Astrocyte of the hippocampus (primary cell): Measurements from ENCODE around the gene RANBP17.
"Not testable (repeated sequence)": the region's sequence is repeated elsewhere in the genome, so short reads cannot be mapped to it uniquely, and the experiment has no call there.

ENCODE experiments used
- DNase-seq: peaks from one replicate; pipeline ENCODE4 v3.0.0; 2011; ENCODE audit warnings: low read depth, low spot score

Gene RANBP17

GRCh38 chr5:171155621-171156020 is 293.8 kb downstream of the RANBP17 start:
- DNase-seq, result peak; percentile 46

GRCh38 chr5:171157276-171157675 is 295.5 kb downstream of the RANBP17 start:
- DNase-seq, result no peak

GRCh38 chr5:171157775-171158174 is 296.0 kb downstream of the RANBP17 start:
- DNase-seq, result no peak

- no peak for DNase-seq
Measured at GRCh38 chr5:171158581-171158980, 296.8 kb downstream of the RANBP17 start.

- no peak for DNase-seq
Measured at GRCh38 chr5:171162165-171162564, 300.3 kb downstream of the RANBP17 start.

GRCh38 chr5:171162596-171162995 is 300.8 kb downstream of the RANBP17 start:
- DNase-seq, result peak; percentile 43

GRCh38 chr5:171166766-171167165 is 304.9 kb downstream of the RANBP17 start:
- DNase-seq, result no peak

GRCh38 chr5:171168171-171168570 is 306.4 kb downstream of the RANBP17 start:
- DNase-seq, result no peak

- DNase-seq, result not testable (repeated sequence)
Measured at GRCh38 chr5:171174960-171175359, 313.1 kb downstream of the RANBP17 start.

GRCh38 chr5:171175746-171176145 is 313.9 kb downstream of the RANBP17 start:
- DNase-seq, result peak; percentile 35

GRCh38 chr5:171178190-171178589 is 316.4 kb downstream of the RANBP17 start:
- DNase-seq, result not testable (repeated sequence)

- DNase-seq, result no peak
Measured at GRCh38 chr5:171188016-171188415, 326.2 kb downstream of the RANBP17 start.

GRCh38 chr5:171189442-171189841 is 327.6 kb downstream of the RANBP17 start:
- no peak for DNase-seq

- no peak for DNase-seq
Measured at GRCh38 chr5:171192111-171192510, 330.3 kb downstream of the RANBP17 start.

GRCh38 chr5:171201310-171201709 is 339.5 kb downstream of the RANBP17 start:
- peak; percentile 2 for DNase-seq

- no peak for DNase-seq
Measured at GRCh38 chr5:171205375-171205774, 343.6 kb downstream of the RANBP17 start.

GRCh38 chr5:171207256-171207847 is 345.5 kb downstream of the RANBP17 start:
- DNase-seq, result peak; percentile 60

- no peak for DNase-seq
Measured at GRCh38 chr5:171221916-171222315, 360.1 kb downstream of the RANBP17 start.

GRCh38 chr5:171223927-171224326 is 362.1 kb downstream of the RANBP17 start:
- no peak for DNase-seq

GRCh38 chr5:171226096-171226754 is 364.4 kb downstream of the RANBP17 start:
- no peak for DNase-seq

GRCh38 chr5:171226864-171227263 is 365.0 kb downstream of the RANBP17 start:
- no peak for DNase-seq

GRCh38 chr5:171236651-171237050 is 374.8 kb downstream of the RANBP17 start:
- no peak for DNase-seq

- no peak for DNase-seq
Measured at GRCh38 chr5:171242521-171242920, 380.7 kb downstream of the RANBP17 start.
